ENCODE measurements around the gene C19orf53. TPM values are rescaled to one million over a fixed set of nuclear protein-coding genes. Genes with fewer than 3 reads are reported as not detected.
"Not testable (repeated sequence)": the region's sequence is repeated elsewhere in the genome, so short reads cannot be mapped to it uniquely, and the experiment has no call there.

The C19orf53 gene
- total RNA-seq, 1 donor from 2014 or later, result 162 TPM

GRCh38 chr19:13765395-13766094 is 8.7 kb upstream of the C19orf53 start:
- H3K4me3 Mint-ChIP-seq, result peak overlapping the region; percentile 88
- H3K9me3 Mint-ChIP-seq, result no peaks in the 10 kb centered on the region
- DNase-seq (ENCODE audit: low spot score), result no peak
- H3K4me1 Mint-ChIP-seq (ENCODE audit: low read depth), result peaks cover 13% of the 10 kb centered on the region
- H3K27me3 Mint-ChIP-seq (ENCODE audit: insufficient read depth), result no peaks in the 10 kb centered on the region
- H3K27ac Mint-ChIP-seq, result peak overlapping the region; percentile 82
- intact Hi-C loops (cut with micrococcal nuclease), result loop anchor here (1.0 kb wide), 1 partner anchor 18 kb away; a partner anchor contains a TSS
- peaks cover 17% of the 10 kb centered on the region for H3K36me3 Mint-ChIP-seq (ENCODE audit: low read depth)

- no peaks in the 10 kb centered on the region for H3K27me3 Mint-ChIP-seq (ENCODE audit: insufficient read depth)
- no peak for DNase-seq (ENCODE audit: low spot score)
- peak overlapping the region; percentile 88 for H3K4me3 Mint-ChIP-seq
- no peaks in the 10 kb centered on the region for H3K9me3 Mint-ChIP-seq
- intact Hi-C loops (cut with micrococcal nuclease), result no loop called here
- H3K4me1 Mint-ChIP-seq (ENCODE audit: low read depth), result peaks cover 13% of the 10 kb centered on the region
- H3K36me3 Mint-ChIP-seq (ENCODE audit: low read depth), result peaks cover 17% of the 10 kb centered on the region
- H3K27ac Mint-ChIP-seq, result no peak overlapping the region
Observed at GRCh38 chr19:13766095-13766481, 8.2 kb upstream of the C19orf53 start.

- Mint-ChIP-seq H3K9me3 (no peaks in the 10 kb centered on the region), H3K4me3 (no peak overlapping the region), H3K4me1 (ENCODE audit: low read depth) (peaks cover 13% of the 10 kb centered on the region), H3K36me3 (ENCODE audit: low read depth) (peaks cover 13% of the 10 kb centered on the region), H3K27ac (no peak overlapping the region), H3K27me3 (ENCODE audit: insufficient read depth) (no peaks in the 10 kb centered on the region)
- intact Hi-C loops (cut with micrococcal nuclease), result no loop called here
- DNase-seq (ENCODE audit: low spot score), result no peak
Observed at GRCh38 chr19:13768510-13768909, 5.7 kb upstream of the C19orf53 start.

- intact Hi-C loops (cut with micrococcal nuclease), result loop anchor here (5.0 to 10.0 kb wide), 2 partner anchors 312 to 345 kb away; partner anchors contain the start of gene PRKACA
- no peak overlapping the region for H3K27ac Mint-ChIP-seq
- no peaks in the 10 kb centered on the region for H3K27me3 Mint-ChIP-seq (ENCODE audit: insufficient read depth)
- H3K9me3 Mint-ChIP-seq, result no peaks in the 10 kb centered on the region
- H3K4me1 Mint-ChIP-seq (ENCODE audit: low read depth), result peaks cover 14% of the 10 kb centered on the region
- no peak for DNase-seq (ENCODE audit: low spot score)
- H3K36me3 Mint-ChIP-seq (ENCODE audit: low read depth), result peaks cover 15% of the 10 kb centered on the region
- H3K4me3 Mint-ChIP-seq, result no peak overlapping the region
Observed at GRCh38 chr19:13770013-13770635, 4.1 kb upstream of the C19orf53 start.

GRCh38 chr19:13778398-13778797 is 4.1 kb downstream of the C19orf53 start:
- intact Hi-C loops (cut with micrococcal nuclease), result loop anchor here (10.0 kb wide), 1 partner anchor 336 kb away; the partner anchor contains the start of gene PRKACA
- H3K4me1 Mint-ChIP-seq (ENCODE audit: low read depth), result peaks cover 32% of the 10 kb centered on the region
- DNase-seq (ENCODE audit: low spot score), result no peak
- H3K9me3 Mint-ChIP-seq, result no peaks in the 10 kb centered on the region
- peaks cover 31% of the 10 kb centered on the region for H3K36me3 Mint-ChIP-seq (ENCODE audit: low read depth)
- no peaks in the 10 kb centered on the region for H3K27me3 Mint-ChIP-seq (ENCODE audit: insufficient read depth)
- H3K27ac Mint-ChIP-seq, result no peak overlapping the region
- no peak overlapping the region for H3K4me3 Mint-ChIP-seq

GRCh38 chr19:13778847-13779246 is 4.6 kb downstream of the C19orf53 start:
- H3K27ac Mint-ChIP-seq, result no peak overlapping the region
- peaks cover 31% of the 10 kb centered on the region for H3K36me3 Mint-ChIP-seq (ENCODE audit: low read depth)
- H3K27me3 Mint-ChIP-seq (ENCODE audit: insufficient read depth), result no peaks in the 10 kb centered on the region
- intact Hi-C loops (cut with micrococcal nuclease), result loop anchor here (10.0 kb wide), 1 partner anchor 336 kb away; the partner anchor contains the start of gene PRKACA
- H3K4me1 Mint-ChIP-seq (ENCODE audit: low read depth), result peaks cover 31% of the 10 kb centered on the region
- H3K9me3 Mint-ChIP-seq, result no peaks in the 10 kb centered on the region
- no peak overlapping the region for H3K4me3 Mint-ChIP-seq
- DNase-seq (ENCODE audit: low spot score), result no peak

GRCh38 chr19:13779794-13780193 is 5.5 kb downstream of the C19orf53 start:
- intact Hi-C loops (cut with micrococcal nuclease), result loop anchor here (10.0 kb wide), 1 partner anchor 335 kb away; the partner anchor contains the start of gene PRKACA
- not testable (repeated sequence) for H3K9me3 Mint-ChIP-seq; H3K27me3 Mint-ChIP-seq (ENCODE audit: insufficient read depth)

GRCh38 chr19:13781547-13781946 is 7.3 kb downstream of the C19orf53 start:
- intact Hi-C loops (cut with micrococcal nuclease), result no loop called here
- Mint-ChIP-seq H3K36me3 (ENCODE audit: low read depth) (peaks cover 20% of the 10 kb centered on the region), H3K9me3 (no peaks in the 10 kb centered on the region), H3K4me1 (ENCODE audit: low read depth) (peaks cover 20% of the 10 kb centered on the region), H3K27me3 (ENCODE audit: insufficient read depth) (no peaks in the 10 kb centered on the region), H3K27ac (no peak overlapping the region), H3K4me3 (no peak overlapping the region)
- no peak for DNase-seq (ENCODE audit: low spot score)

More at GRCh38 chr19:13779794-13780193, 5.5 kb downstream of the C19orf53 start:
- not testable (repeated sequence) for DNase-seq (ENCODE audit: low spot score); H3K27ac Mint-ChIP-seq; H3K4me3 Mint-ChIP-seq
- peaks cover 27% of the 10 kb centered on the region for H3K4me1 Mint-ChIP-seq (ENCODE audit: low read depth)
- H3K36me3 Mint-ChIP-seq (ENCODE audit: low read depth), result peaks cover 25% of the 10 kb centered on the region

GRCh38 chr19:13782537-13782936 is 8.3 kb downstream of the C19orf53 start:
- H3K27ac Mint-ChIP-seq, result no peak overlapping the region
- H3K4me1 Mint-ChIP-seq (ENCODE audit: low read depth), result peaks cover 18% of the 10 kb centered on the region
- no peak overlapping the region for H3K4me3 Mint-ChIP-seq
- H3K36me3 Mint-ChIP-seq (ENCODE audit: low read depth), result peaks cover 15% of the 10 kb centered on the region
- DNase-seq (ENCODE audit: low spot score), result no peak
- no peaks in the 10 kb centered on the region for H3K27me3 Mint-ChIP-seq (ENCODE audit: insufficient read depth)
- intact Hi-C loops (cut with micrococcal nuclease), result no loop called here
- H3K9me3 Mint-ChIP-seq, result no peaks in the 10 kb centered on the region

GRCh38 chr19:13783565-13784500 is 9.6 kb downstream of the C19orf53 start:
- peaks cover 26% of the 10 kb centered on the region for H3K4me1 Mint-ChIP-seq (ENCODE audit: low read depth)
- intact Hi-C loops (cut with micrococcal nuclease), result loop anchor here (2.0 kb wide), 1 partner anchor 55 kb away; no protein-coding TSS in a partner anchor
- no peak for DNase-seq (ENCODE audit: low spot score)
- H3K4me3 Mint-ChIP-seq, result no peak overlapping the region
- H3K9me3 Mint-ChIP-seq, result no peaks in the 10 kb centered on the region
- H3K36me3 Mint-ChIP-seq (ENCODE audit: low read depth), result peaks cover 5% of the 10 kb centered on the region
- no peak overlapping the region for H3K27ac Mint-ChIP-seq
- no peaks in the 10 kb centered on the region for H3K27me3 Mint-ChIP-seq (ENCODE audit: insufficient read depth)

GRCh38 chr19:13784731-13785452 is 10.6 kb downstream of the C19orf53 start:
- peak overlapping the region; percentile 55 for H3K27ac Mint-ChIP-seq
- H3K9me3 Mint-ChIP-seq, result no peaks in the 10 kb centered on the region
- intact Hi-C loops (cut with micrococcal nuclease), result loop anchor here (1.0 to 5.0 kb wide), 4 partner anchors 10 to 508 kb away; partner anchors contain the start of gene ZSWIM4
- H3K27me3 Mint-ChIP-seq (ENCODE audit: insufficient read depth), result no peaks in the 10 kb centered on the region
- peak; percentile 45 for DNase-seq (ENCODE audit: low spot score)
- peaks cover 31% of the 10 kb centered on the region for H3K4me1 Mint-ChIP-seq (ENCODE audit: low read depth)
- H3K36me3 Mint-ChIP-seq (ENCODE audit: low read depth), result no peaks in the 10 kb centered on the region
- H3K4me3 Mint-ChIP-seq, result peak overlapping the region; percentile 15

- no peaks in the 10 kb centered on the region for H3K36me3 Mint-ChIP-seq (ENCODE audit: low read depth)
Observed at GRCh38 chr19:13788991-13789390, 14.7 kb downstream of the C19orf53 start.

More at GRCh38 chr19:13788991-13789390, 14.7 kb downstream of the C19orf53 start:
- H3K27ac Mint-ChIP-seq, result peak overlapping the region; percentile 87
- H3K4me3 Mint-ChIP-seq, result peak overlapping the region; percentile 45
- DNase-seq (ENCODE audit: low spot score), result peak; percentile 19
- peaks cover 32% of the 10 kb centered on the region for H3K4me1 Mint-ChIP-seq (ENCODE audit: low read depth)
- H3K9me3 Mint-ChIP-seq, result no peaks in the 10 kb centered on the region
- intact Hi-C loops (cut with micrococcal nuclease), result loop anchor here (5.0 kb wide), 1 partner anchor 512 kb away; no protein-coding TSS in a partner anchor
- H3K27me3 Mint-ChIP-seq (ENCODE audit: insufficient read depth), result no peaks in the 10 kb centered on the region

All from activated T-helper 1 cell treated with anti-CD3 and anti-CD28 coated beads, Interleukin-12 subunit alpha, Interleukin-12 subunit beta, Interleukin-2, Interleukin-4 antibody, amounts not matched to agents 30 ng/mL and 10 ng/mL and 1 ng/mL, durations not matched to agents 14 hours and 24 hours and 36 hours (primary cell).